ENCODE data around the gene HAPSTR1.

- TF ChIP-seq CTCF (IDR thresholded peaks at IDR 0.05) (peak; percentile 27; the same call in 1 of the 2 replicates), CHD2 (IDR thresholded peaks at IDR 0.05; ENCODE audit: low read length, partially characterized antibody) (no peak), MXI1 (IDR thresholded peaks at IDR 0.05; ENCODE audit: low read depth, low read length) (no peak), ZBTB33 (IDR thresholded peaks at IDR 0.05; ENCODE audit: borderline replicate concordance, low read depth) (no peak), PBX3 (IDR thresholded peaks at IDR 0.05) (no peak), POLR2AphosphoS5 (IDR thresholded peaks at IDR 0.05; ENCODE audit: low read depth, low read length) (no peak), EZH2phosphoT487 (IDR thresholded peaks at IDR 0.05; ENCODE audit: borderline replicate concordance, low read depth) (no peak), YY1 (IDR thresholded peaks at IDR 0.05; ENCODE audit: low read depth) (no peak), NFIC (IDR thresholded peaks at IDR 0.05; ENCODE audit: borderline replicate concordance) (no peak), USF2 (IDR thresholded peaks at IDR 0.05; ENCODE audit: borderline replicate concordance, low read depth, low read length) (no peak), SMC3 (IDR thresholded peaks at IDR 0.05; ENCODE audit: low read depth, low read length) (no peak), MAX (IDR thresholded peaks at IDR 0.05; ENCODE audit: low read depth) (no peak), RXRA (IDR thresholded peaks at IDR 0.05; ENCODE audit: borderline replicate concordance, low read depth) (no peak)
Observed at GRCh38 chr16:9124908-9125584, 33.6 kb downstream of the HAPSTR1 start.
